ENCODE measurements around the gene KCTD10. TPM values are rescaled to one million over a fixed set of nuclear protein-coding genes. Genes with fewer than 3 reads are reported as not detected.

Gene KCTD10
- total RNA-seq, 1 donor from 2014 or later = 51.1 TPM

- Mint-ChIP-seq H3K4me3 (ENCODE audit: low read depth) (no peak overlapping the region), H3K4me1 (ENCODE audit: low read depth) (peaks cover 10% of the 10 kb centered on the region), H3K27me3 (no peaks in the 10 kb centered on the region), H3K36me3 (ENCODE audit: insufficient read depth) (no peaks in the 10 kb centered on the region), H3K27ac (peak overlapping the region; percentile 34), H3K9me3 (ENCODE audit: low read depth) (no peaks in the 10 kb centered on the region)
- no peak for TF ChIP-seq CTCF (IDR thresholded peaks at IDR 0.05; ENCODE audit: unreplicated experiment)
- DNase-seq (ENCODE audit: low spot score, unreplicated experiment) = no peak
Measured at GRCh38 chr12:109462868-109463692, 14.0 kb downstream of the KCTD10 start.

- peaks cover 3% of the 10 kb centered on the region for H3K36me3 Mint-ChIP-seq (ENCODE audit: insufficient read depth)
- no peak overlapping the region for H3K4me3 Mint-ChIP-seq (ENCODE audit: low read depth)
- DNase-seq (ENCODE audit: low spot score, unreplicated experiment) = no peak
- H3K9me3 Mint-ChIP-seq (ENCODE audit: low read depth) = no peaks in the 10 kb centered on the region
- peaks cover 10% of the 10 kb centered on the region for H3K4me1 Mint-ChIP-seq (ENCODE audit: low read depth)
- H3K27me3 Mint-ChIP-seq = no peaks in the 10 kb centered on the region
- no peak for TF ChIP-seq CTCF (IDR thresholded peaks at IDR 0.05; ENCODE audit: unreplicated experiment)
- no peak overlapping the region for H3K27ac Mint-ChIP-seq
Measured at GRCh38 chr12:109461846-109462756, 15.0 kb downstream of the KCTD10 start.

- no peak for DNase-seq (ENCODE audit: low spot score, unreplicated experiment)
- H3K9me3 Mint-ChIP-seq (ENCODE audit: low read depth) = no peaks in the 10 kb centered on the region
- H3K36me3 Mint-ChIP-seq (ENCODE audit: insufficient read depth) = peaks cover 6% of the 10 kb centered on the region
- no peak overlapping the region for H3K4me3 Mint-ChIP-seq (ENCODE audit: low read depth)
- peaks cover 10% of the 10 kb centered on the region for H3K4me1 Mint-ChIP-seq (ENCODE audit: low read depth)
- no peaks in the 10 kb centered on the region for H3K27me3 Mint-ChIP-seq
- peak overlapping the region; percentile 89 for H3K27ac Mint-ChIP-seq
- TF ChIP-seq CTCF (IDR thresholded peaks at IDR 0.05; ENCODE audit: unreplicated experiment) = no peak
Measured at GRCh38 chr12:109461049-109461845, 15.9 kb downstream of the KCTD10 start.

- no peak overlapping the region for H3K4me3 Mint-ChIP-seq (ENCODE audit: low read depth)
- DNase-seq (ENCODE audit: low spot score, unreplicated experiment) = no peak
- H3K27ac Mint-ChIP-seq = no peak overlapping the region
Measured at GRCh38 chr12:109460538-109460937, 16.6 kb downstream of the KCTD10 start.

More at GRCh38 chr12:109460538-109460937, 16.6 kb downstream of the KCTD10 start:
- Mint-ChIP-seq H3K4me1 (ENCODE audit: low read depth) (peaks cover 10% of the 10 kb centered on the region), H3K27me3 (no peaks in the 10 kb centered on the region), H3K36me3 (ENCODE audit: insufficient read depth) (peaks cover 8% of the 10 kb centered on the region), H3K9me3 (ENCODE audit: low read depth) (no peaks in the 10 kb centered on the region)
- TF ChIP-seq CTCF (IDR thresholded peaks at IDR 0.05; ENCODE audit: unreplicated experiment) = no peak
